ENCODE data around the gene ZNF699. TPM values are rescaled to one million over a fixed set of nuclear protein-coding genes. Genes with fewer than 3 reads are reported as not detected.

The ZNF699 gene
- total RNA-seq, 2 experiments from 2014 or later: 7.5 to 10.0 TPM

DNA sequence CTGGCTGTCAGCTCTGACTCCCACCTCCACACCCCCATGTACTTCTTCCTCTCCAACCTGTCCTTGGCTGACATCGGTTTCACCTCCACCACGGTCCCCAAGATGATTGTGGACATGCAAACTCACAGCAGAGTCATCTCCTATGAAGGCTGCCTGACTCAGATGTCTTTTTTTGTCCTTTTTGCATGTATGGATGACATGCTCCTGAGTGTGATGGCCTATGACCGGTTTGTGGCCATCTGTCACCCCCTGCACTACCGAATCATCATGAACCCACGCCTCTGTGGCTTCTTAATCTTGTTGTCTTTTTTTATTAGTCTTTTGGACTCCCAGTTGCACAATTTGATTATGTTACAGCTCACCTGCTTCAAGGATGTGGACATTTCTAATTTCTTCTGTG, 58.4 kb downstream of the ZNF699 start:
- Mint-ChIP-seq H3K27me3 (ENCODE audit: low read depth) (no peaks in the 10 kb centered on the region), H3K9me3 (ENCODE audit: insufficient read depth) (peaks cover 5% of the 10 kb centered on the region), H3K27ac (no peak overlapping the region), H3K36me3 (ENCODE audit: low read depth) (no peaks in the 10 kb centered on the region), H3K4me3 (no peak overlapping the region), H3K4me1 (ENCODE audit: low read depth) (no peaks in the 10 kb centered on the region)
- no peak for ATAC-seq
- ChIA-PET POLR2A (no interaction called here), CTCF (no interaction called here)
- DNase-seq: no peak

GRCh38 chr19:9250630-9251029, 59.0 kb downstream of the ZNF699 start, which contains the start of gene OR7E24:
OR7E24 (plus strand) TSS chr19:9250930; CDS start chr19:9251044, 114 bp downstream.
- Mint-ChIP-seq H3K4me3 (no peak within 1 kb of the TSS), H3K27ac (no peak within 1 kb of the TSS), H3K4me1 (ENCODE audit: low read depth) (no peaks in the 10 kb centered on the region), H3K9me3 (ENCODE audit: insufficient read depth) (peaks cover 5% of the 10 kb centered on the region), H3K36me3 (ENCODE audit: low read depth) (no peaks in the 10 kb centered on the region), H3K27me3 (ENCODE audit: low read depth) (no peaks in the 10 kb centered on the region)
- DNase-seq (no peak), ATAC-seq (no peak)
- CTCF ChIA-PET: no interaction called here
- POLR2A ChIA-PET: no interaction called here

Other genes starting within 250 kb of the ZNF699 start
- not detected for gene OR1M1, start 222.8 kb downstream of the ZNF699 start, total RNA-seq
- not detected for gene OR7G2, start 202.4 kb downstream of the ZNF699 start, total RNA-seq
- not detected for gene OR7G1, start 194.1 kb downstream of the ZNF699 start, total RNA-seq
- gene OR7G3, start 182.9 kb downstream of the ZNF699 start, total RNA-seq: not detected
- gene ZNF317, start 169.4 kb downstream of the ZNF699 start, total RNA-seq: 10 to 100 TPM; 37.1 to 41.3 TPM
- not detected for gene OR7D2, start 130.9 kb downstream of the ZNF699 start, total RNA-seq
- gene OR7D4, start 90.2 kb downstream of the ZNF699 start, total RNA-seq: not detected
- gene OR7E24, start 58.9 kb downstream of the ZNF699 start, total RNA-seq: not detected
- gene ZNF559, start 14.3 kb upstream of the ZNF699 start, total RNA-seq: 10 to 100 TPM; 13.3 to 18.0 TPM
- gene ZNF177, start 53.2 kb upstream of the ZNF699 start, total RNA-seq: under 1 TPM; 0.68 to 0.83 TPM
- gene ZNF266, start 125.7 kb upstream of the ZNF699 start, total RNA-seq: 10 to 100 TPM; 25.3 to 25.5 TPM
- under 1 TPM in 1 of 2 experiments, not detected in 1; 0.40 TPM for gene ZNF560, start 188.8 kb upstream of the ZNF699 start, total RNA-seq
- 10 to 100 TPM; 14.6 to 15.8 TPM for gene ZNF426, start 228.8 kb upstream of the ZNF699 start, total RNA-seq